AG08395 (cell line): ENCODE results near the gene DNAJC8.

ENCODE experiments used
- DNase-seq: peaks from one replicate; pipeline ENCODE4 v3.0.0; 2012; ENCODE audit warnings: mixed read lengths, low spot score

Gene DNAJC8

DNA sequence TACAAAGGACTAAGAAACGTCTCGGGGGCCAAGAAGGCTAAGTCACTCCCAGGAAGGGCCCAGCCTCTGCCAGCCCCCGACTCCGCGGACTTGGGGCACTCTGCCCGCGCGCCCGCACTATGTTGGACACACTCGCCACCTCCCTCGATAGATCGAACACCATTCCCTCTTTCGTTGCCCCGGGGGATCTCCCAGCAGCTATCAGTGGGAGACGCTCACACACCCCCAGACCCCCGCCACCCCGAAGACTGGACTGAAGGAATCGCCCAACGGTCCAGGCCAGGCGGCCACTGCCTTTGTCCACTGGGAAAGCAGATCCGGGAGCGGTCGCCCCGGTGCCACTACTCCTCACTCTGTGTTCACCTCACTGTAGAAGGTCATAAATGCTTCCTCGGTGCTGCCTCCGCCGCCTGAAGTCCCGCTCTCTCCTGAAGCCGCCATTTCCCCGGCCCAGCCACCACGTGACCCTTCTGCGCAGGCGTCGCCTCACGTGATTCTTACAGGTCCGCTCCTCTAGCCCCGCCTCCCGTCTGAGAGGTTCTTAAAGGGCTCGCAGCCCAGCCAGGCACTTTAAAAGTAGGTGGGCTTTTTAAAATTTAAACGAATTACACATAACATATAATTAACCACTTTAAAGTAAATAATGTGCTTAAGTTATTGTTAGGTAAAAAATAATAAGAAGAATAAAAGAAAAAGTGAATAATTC is at the start of gene DNAJC8:
DNAJC8 (minus strand) TSS at position 472 of the 706 bp plus-strand sequence; CDS start at position 441, 31 bp downstream.
- DNase-seq = peak; percentile 97

- DNase-seq = no peak
Observed at GRCh38 chr1:28281608-28282425, 49.0 kb upstream of the DNAJC8 start.

DNA sequence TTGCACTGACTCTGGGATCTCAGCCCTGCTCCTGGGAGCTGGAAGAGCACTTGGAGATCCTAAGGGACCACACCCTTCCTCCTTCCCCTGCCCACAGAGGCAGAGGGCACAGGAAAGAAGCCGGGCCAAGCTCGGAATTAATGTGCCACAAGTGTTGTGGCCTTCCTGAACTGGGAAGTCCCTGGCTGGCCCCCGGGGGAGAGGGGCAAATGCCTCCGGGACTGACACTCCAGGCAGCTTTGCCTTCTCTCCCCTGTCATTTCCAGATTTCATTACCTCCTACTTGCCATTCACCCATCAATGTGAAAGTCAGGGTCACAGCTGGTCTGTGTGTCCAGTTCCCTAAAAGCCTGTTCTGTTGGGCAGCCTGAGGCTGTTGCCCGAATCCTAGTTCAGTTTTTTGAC is 48.1 kb upstream of the DNAJC8 start:
- no peak for DNase-seq

GRCh38 chr1:28280501-28280900 is 47.7 kb upstream of the DNAJC8 start:
- DNase-seq = no peak

- no peak for DNase-seq
Observed at GRCh38 chr1:28279721-28280120, 46.9 kb upstream of the DNAJC8 start.

DNA sequence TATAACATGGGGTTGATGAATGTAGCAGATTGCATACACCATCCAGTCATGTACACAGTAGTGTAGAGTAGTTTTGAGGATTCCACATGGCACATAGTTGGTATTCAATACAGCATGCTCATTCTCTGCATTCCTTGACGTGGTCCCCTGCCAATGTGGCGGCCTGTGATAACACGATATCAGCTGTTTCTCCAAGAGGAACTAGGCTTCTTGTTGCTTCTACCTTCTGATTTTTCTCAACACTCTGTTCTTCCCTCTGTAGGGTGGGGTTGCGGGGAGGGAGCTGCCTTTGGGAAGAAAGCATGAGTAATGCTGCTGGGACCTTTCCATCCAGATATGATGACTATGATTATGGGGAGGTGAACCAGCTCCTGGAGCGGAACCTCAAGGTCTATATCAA is 45.9 kb upstream of the DNAJC8 start:
- no peak for DNase-seq

DNA sequence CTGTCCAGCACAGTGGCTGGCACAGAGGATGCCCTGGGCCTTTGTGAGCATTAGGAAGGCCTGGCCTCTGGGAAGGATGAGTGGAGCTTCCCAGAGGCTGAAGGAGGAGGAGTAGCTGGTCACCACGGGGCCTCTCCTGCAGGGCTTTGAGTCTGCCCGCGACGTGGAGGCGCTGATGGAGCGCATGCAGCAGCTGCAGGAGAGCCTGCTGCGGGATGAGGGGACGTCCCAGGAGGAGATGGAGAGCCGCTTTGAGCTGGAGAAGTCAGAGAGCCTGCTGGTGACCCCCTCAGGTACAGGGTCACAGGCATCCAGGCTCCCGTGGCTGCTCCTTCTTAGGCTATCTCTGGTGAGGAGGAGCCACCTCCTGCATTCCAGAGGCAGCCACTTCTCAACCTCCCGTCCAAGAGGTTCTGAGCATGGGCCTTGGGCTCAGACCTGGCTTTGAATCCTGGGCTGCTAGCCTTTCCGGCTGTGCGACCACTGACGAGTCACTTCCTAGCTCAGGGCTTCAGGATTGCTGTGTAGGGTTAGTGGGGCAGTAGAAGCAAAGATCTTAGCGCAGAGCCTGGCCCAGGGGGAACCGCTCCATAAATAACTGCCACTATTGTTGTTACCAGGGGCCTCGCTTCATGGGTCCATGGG is 40.5 kb upstream of the DNAJC8 start:
- DNase-seq = no peak

- DNase-seq = no peak
Observed at GRCh38 chr1:28272215-28272852, 39.5 kb upstream of the DNAJC8 start.

GRCh38 chr1:28269529-28269928 is 36.7 kb upstream of the DNAJC8 start:
- no peak for DNase-seq

DNA sequence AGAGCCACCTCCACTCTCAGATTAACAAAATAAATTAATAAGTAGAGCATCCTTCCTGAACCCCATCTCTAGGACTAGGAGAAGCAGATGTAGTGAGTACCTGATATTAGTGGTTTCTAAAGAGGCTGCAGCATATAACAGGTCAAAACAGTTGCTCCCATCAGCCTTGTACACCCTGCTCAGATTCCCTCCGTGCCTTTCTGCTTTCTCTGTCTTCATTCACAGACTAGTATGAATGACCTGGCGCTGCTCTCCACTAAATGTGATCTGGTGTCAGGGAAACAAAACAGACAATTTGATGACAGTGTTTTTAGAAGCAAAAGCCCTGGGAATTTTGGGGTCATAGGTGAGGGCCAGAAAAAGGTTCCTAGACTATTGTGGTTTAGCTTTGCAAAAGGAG is 34.8 kb upstream of the DNAJC8 start:
- no peak for DNase-seq

DNA sequence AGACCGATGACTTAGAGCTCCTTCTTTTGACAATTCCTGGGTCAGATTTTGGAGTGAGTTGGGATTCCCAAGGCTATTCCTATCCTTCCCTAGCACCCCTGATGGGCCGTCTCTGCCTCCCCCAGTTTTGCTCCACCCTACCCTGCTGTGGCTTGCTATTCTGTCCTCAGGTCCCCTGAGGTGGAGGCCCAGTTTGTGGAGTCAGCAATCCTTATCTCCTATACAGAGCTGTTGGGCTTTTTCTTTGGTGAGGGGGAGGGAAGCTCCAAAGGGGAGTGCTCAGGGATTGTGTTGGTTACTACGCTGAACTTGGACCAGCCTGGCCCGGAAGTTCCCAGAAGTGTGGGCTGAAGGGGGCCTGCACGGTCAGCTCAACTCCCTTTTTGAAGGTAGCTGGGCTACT is 34.1 kb upstream of the DNAJC8 start:
- DNase-seq = no peak

GRCh38 chr1:28265577-28265976 is 32.7 kb upstream of the DNAJC8 start:
- no peak for DNase-seq

DNA sequence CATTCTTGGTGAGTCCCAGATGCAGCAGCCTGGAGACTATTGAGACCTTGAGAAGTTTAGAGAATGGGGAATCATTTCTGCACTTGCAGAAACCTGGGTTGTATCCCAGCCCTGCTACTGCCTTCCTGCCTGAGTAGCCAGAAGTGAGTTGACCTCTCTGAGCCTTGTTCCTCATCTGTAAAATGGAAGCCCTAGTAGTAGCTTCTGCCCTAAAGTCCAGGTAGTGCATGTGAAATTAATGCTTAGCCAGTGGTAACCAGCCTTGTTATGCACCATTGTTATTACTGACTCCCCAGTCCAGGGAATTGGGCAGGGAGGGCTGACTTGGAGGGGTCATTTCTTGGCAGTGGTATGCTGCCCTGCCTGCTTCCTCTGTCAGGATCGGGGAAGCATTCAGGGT is 32.1 kb upstream of the DNAJC8 start:
- DNase-seq = no peak

DNA sequence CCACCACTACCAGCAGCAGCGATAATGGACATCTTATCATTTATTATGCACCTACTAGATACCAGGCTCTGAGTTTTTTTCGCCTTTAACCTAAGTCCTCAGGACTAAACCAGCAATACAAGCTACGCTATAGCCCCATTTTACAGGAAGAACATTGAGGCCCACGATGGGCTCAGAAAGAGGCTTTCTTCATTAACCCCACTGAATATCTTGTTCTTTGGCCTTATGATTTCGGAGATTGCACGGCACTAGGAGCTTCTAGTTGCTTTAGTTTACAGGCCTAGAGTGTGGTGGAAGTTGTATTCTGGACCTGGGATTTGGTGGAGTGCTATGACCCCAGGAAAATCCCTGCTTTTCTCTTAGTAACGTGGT is 28.0 kb upstream of the DNAJC8 start:
- DNase-seq = no peak

DNA sequence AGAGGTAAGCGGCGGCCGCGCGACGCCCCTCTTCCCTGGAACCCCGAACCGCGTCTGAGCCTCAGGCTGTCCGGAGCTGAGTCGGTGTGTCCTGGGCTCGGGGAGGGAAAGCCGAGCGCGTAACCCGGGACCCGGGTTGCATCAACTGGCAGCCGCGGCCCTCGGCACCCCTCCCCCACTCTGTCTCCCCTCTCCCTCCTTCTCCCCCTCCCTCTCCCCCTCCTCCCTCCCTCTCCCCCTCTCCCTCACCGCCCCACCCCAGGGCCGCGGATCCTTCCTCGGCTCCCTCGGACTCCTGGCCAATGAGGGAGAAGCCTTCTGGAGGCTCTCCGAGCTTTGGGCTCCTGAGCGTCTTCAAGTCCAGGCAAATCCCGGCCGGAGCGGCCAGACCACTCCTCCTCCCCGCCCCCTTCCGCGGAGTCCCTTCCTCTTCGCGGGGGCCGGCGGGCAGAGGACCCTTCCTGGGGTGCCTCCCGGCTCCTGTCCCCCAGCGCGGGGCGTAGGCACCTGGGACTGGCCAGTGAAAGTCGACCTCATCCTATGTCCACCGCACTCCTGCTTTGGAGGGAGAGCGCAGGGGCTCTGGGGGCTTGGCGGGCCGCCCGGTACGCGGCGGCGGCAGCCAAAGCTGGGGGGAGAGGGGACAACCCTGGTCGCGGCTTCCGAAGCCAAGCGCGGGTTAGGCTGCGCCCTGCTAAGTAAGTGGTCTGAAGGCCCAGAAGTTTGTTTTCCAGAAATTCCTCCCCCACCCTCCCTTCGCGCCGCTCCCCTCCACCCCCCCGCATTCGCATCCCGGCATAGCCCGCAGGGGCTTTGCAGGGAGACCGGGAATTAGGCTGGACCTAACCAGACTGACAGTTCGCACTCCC is 27.3 kb upstream of the DNAJC8 start:
- DNase-seq = peak; percentile 70

DNA sequence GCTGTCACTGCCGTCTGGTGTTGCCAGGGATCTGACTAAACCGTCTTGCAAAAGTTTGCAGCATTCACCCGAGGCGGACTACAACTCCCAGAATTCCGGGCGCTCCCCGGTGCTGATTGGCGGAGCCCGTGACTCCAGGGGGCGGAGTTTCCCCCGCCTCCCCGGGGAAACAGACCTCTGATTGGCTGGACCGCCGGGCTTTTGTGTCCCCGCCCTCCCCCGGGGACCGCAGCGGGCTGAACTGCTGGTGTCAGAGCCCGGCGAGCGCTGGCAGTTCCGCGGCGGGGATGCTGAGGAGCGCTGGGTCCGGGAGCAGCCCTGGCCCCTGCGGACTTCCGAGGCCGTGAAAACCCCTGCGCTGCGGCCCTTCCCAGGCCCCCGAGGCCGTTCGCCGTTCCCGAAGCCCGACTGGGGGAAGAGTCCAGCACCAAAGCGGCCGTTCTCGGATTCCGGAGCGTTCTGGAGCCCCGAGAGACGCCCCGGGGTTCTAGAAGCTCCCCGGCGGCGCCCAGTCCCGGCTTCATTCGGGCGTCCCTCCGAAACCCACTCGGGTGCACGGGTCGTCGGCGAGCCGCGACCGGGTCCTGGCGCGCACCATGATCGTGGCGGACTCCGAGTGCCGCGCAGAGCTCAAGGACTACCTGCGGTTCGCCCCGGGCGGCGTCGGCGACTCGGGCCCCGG is 26.6 kb upstream of the DNAJC8 start, which contains the start of gene SESN2:
SESN2 (plus strand) TSS at position 267 of the 682 bp plus-strand sequence; CDS start at position 597, 330 bp downstream.
- DNase-seq = peak; percentile 99

GRCh38 chr1:28258628-28259251 is 25.9 kb upstream of the DNAJC8 start:
- no peak for DNase-seq

DNA sequence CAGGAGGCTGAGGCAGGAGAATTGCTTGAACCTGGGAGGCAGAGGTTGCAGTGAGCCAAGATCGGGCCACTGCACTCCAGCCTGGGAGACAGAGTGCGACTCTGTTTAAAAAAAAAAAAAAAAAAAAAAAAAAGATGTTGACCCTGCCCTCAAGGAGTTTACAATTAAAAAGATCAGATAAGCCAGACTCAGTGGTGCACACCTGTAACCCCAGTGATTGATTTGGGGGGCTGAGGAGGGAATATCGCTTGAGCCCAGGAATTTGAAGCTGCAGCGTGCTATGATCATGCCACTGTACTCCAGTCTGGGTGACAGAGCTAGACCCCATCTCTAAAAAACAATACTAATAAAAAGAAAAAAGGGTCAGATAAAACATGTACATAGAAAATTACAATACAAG is 24.9 kb upstream of the DNAJC8 start:
- no peak for DNase-seq

GRCh38 chr1:28256197-28256827 is 23.5 kb upstream of the DNAJC8 start:
- no peak for DNase-seq

DNA sequence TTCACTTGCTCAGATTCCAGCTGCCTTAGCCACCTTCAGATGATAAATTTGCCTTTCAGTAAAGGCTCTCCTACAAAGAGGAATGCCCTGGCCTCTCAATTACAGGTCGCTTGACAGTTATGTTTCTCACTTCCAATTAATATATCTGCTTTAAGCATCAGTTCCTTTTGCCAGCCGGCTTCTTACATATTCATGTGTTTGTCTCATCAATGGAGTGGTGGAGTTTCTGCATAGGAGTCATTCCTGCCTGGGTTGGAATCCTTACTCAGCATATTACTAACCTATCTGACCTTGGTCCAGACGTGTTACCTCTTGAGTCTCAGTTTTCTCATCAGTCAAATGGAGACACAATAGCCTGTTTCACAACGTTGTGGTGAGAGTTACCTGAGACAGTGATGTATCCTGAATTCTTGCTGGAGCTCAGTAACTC is 17.1 kb upstream of the DNAJC8 start:
- DNase-seq = no peak
